Heart left ventricle (tissue), 16 donors: ENCODE results near the gene NWD2. TPM values are rescaled to one million over a fixed set of nuclear protein-coding genes. Genes with fewer than 3 reads are reported as not detected.

Experiments
- ATAC-seq, 4 donors: fragments of 200-7000 bp; cut with Tn5 transposase; one replicate each; pipeline ENCODE4 v1.9.1; 2020 to 2022; ENCODE audit warnings: moderate library complexity in 4 of 4, mild to moderate bottlenecking in 3 of 4, moderate number of reproducible peaks in 1 of 4
- DNase-seq, 5 donors: peaks; one replicate each; pipeline ENCODE4 v3.0.0-alpha.2; 2020
- H3K27ac ChIP-seq, 12 donors: fragments of 200-600 bp; sonication (generic) in 4 of 12; one replicate each; pipeline versions ENCODE4 v1.5.0 to v1.8.0; 2016 to 2022; ENCODE audit warnings: mild to moderate bottlenecking in 2 of 12
- H3K27me3 ChIP-seq, 9 donors: fragments of 200-600 bp; sonication (generic) in 2 of 9; one replicate each; pipeline versions ENCODE4 v1.5.1 to v1.8.0; 2016 to 2022; ENCODE audit warnings: mild to moderate bottlenecking in 3 of 9
- H3K36me3 ChIP-seq, 9 donors: fragments of 200-600 bp; sonication (generic) in 2 of 9; one replicate each; pipeline versions ENCODE4 v1.5.0 to v1.8.0; 2018 to 2022; ENCODE audit warnings: mild to moderate bottlenecking in 2 of 9
- H3K4me1 ChIP-seq, 12 donors: fragments of 200-600 bp; sonication (generic) in 4 of 12; one replicate each; pipeline versions ENCODE4 v1.5.0 to v1.8.0; 2016 to 2022; ENCODE audit warnings: mild to moderate bottlenecking in 3 of 12
- H3K4me3 ChIP-seq, 12 donors: fragments of 200-600 bp; sonication (generic) in 4 of 12; one replicate each; pipeline versions ENCODE4 v1.5.0 to v1.8.0; 2017 to 2022; ENCODE audit warnings: mild to moderate bottlenecking in 9 of 12, moderate library complexity in 4 of 12
- H3K9me3 ChIP-seq, 12 donors: fragments of 200-600 bp; sonication (generic) in 4 of 12; one replicate each; pipeline versions ENCODE4 v1.5.0 to v1.8.0; 2016 to 2022; ENCODE audit warnings: mild to moderate bottlenecking in 1 of 12
- CTCF ChIP-seq, 12 donors: fragments of 200-600 bp; sonication (generic) in 4 of 12; IDR thresholded peaks; one replicate each; pipeline versions ENCODE4 v1.5.0 to v1.8.0; 2018 to 2022; ENCODE audit warnings: antibody characterized with exemption in 12 of 12, mild to moderate bottlenecking in 5 of 12
- POLR2A ChIP-seq, 2 donors: fragments of 450-650 bp; IDR thresholded peaks; one replicate each; pipeline ENCODE4 v1.6.1; 2017; ENCODE audit warnings: antibody characterized with exemption in 2 of 2, mild to moderate bottlenecking in 2 of 2, moderate library complexity in 2 of 2
- WGBS, 4 donors: extraction: QIAGEN DNeasy Blood & Tissue Kit in 2 of 4; methylation state at CpG; one replicate each; pipeline versions ENCODE4 v1.1.5 to v1.1.7; 2013 to 2018; 5-methylcytosine and 5-hydroxymethylcytosine counted together
- intact Hi-C, 10 donors: fragments of 100-400 bp; cut with DNase I; formaldehyde crosslinking; loops; one replicate each; pipeline versions ENCODE4 v1.11.1 to v1.14.2; 2022
- polyA plus RNA-seq, 2 donors: library from polyadenylated mRNA; stranded (reverse); fragments of 200-250 nt; gene quantifications; one replicate each; pipeline ENCODE4 v1.2.3, GENCODE V29; 2013
- total RNA-seq, 9 donors: library from RNA; depleted of rRNA in 2 of 9; stranded (reverse); fragments of >200 nt in 2 of 9; fragmentation: NEBNext Ultra II Directional in 3 of 9; extraction: Animal tissue kit (Norgen Biotek cat#: 25700) in 3 of 9; gene quantifications; one replicate each; pipeline versions ENCODE4 v1.1.0 to v1.2.4, GENCODE V29; 2016 to 2023
- donor health status: ischemic (EF 13 %, LVEDD 7.1; RV severe dilation, severe dysfunction).
- donor health status: healthy with polysubstance abuse.
- donor health status: DM: no; HTN: yes; CAD: no.
- donor health status: DM: no; HTN: no; CAD: no.
- donor health status: ischemic (EF 25% LVEDD 6.9; RV normal size, moderate dysfunction).
- donor health status: ischemic (EF 25% LVEDD 5.7; RV mildly dilated, moderate dysfunction).
- donor health status: healthy.
- donor health status: DM: yes; HTN: yes; CAD: no.
- donor health status: ischemic (EF 35%, LVEDD 5.7; RV mildly dilated, moderate dysfunction).
- donor health status: nonischemic (EF 11% LVEDD 7.7; RV severe dilation, severe dysfunction).
- donor health status: DM: yes; HTN: yes; CAD: no.
- donor health status: PGD.
- donor health status: ischemic (EF 29% LVEDD 5.4; RV normal size, mild dysfunction).
- donor health status: nonischemic (EF 23%, LVEDD 6.1; RV moderate dilation, normal function).

NWD2 gene
- total and polyA plus RNA-seq, 11 donors: under 0.01 to 0.16 (median 0.05) TPM; not detected in 5

- Histone ChIP-seq H3K4me3 (no peak overlapping the region), H3K4me1 (peaks cover 0 to 28% (median 3%) of the 10 kb centered on the region in 12 donors), H3K27me3 (peaks cover 0 to 7% (median 0%) of the 10 kb centered on the region in 9 donors), H3K9me3 (no peaks in the 10 kb centered on the region), H3K27ac (no peak overlapping the region), H3K36me3 (no peaks in the 10 kb centered on the region)
- DNase-seq: no peak
- peak; percentile 66 to 82 (median 74) for TF ChIP-seq CTCF (IDR thresholded peaks at IDR 0.05)
- no peak for TF ChIP-seq POLR2A (IDR thresholded peaks at IDR 0.05)
- 35 to 49% (median 43%) methylated on average over 7 of the region's 7 CpGs for WGBS, 4 donors
- intact Hi-C loops: loop anchor here in 6 of 10 donors (5.0 to 10.0 kb wide), 3 partner anchors 975 to 1038 kb away; no protein-coding TSS in a partner anchor
- ATAC-seq: no peak
Measured at GRCh38 chr4:37389967-37390580, 145.5 kb downstream of the NWD2 start.

- Histone ChIP-seq H3K27ac (peak overlapping the region in 2 of 12 donors; percentile 9 to 58), H3K27me3 (peaks cover 0 to 8% (median 0%) of the 10 kb centered on the region in 9 donors)
- peak in 3 of 4 donors; percentile 51 to 69 (median 66) for ATAC-seq
Measured at GRCh38 chr4:37392521-37393255, 148.1 kb downstream of the NWD2 start.

GRCh38 chr4:37393321-37393720 is 148.8 kb downstream of the NWD2 start:
- Histone ChIP-seq H3K9me3 (no peaks in the 10 kb centered on the region), H3K27ac (no peak overlapping the region), H3K36me3 (no peaks in the 10 kb centered on the region), H3K27me3 (peaks cover 0 to 3% (median 0%) of the 10 kb centered on the region in 9 donors), H3K4me1 (peaks cover 0 to 28% (median 3%) of the 10 kb centered on the region in 12 donors), H3K4me3 (no peak overlapping the region)
- DNase-seq (no peak), ATAC-seq (no peak)
- WGBS, 4 donors: 76 to 82% (median 81%) methylated on average over 3 of the region's 3 CpGs
- intact Hi-C loops: loop anchor here in 3 of 10 donors (5.0 to 10.0 kb wide), 2 partner anchors 1039 to 1041 kb away; no protein-coding TSS in a partner anchor
- TF ChIP-seq CTCF (IDR thresholded peaks at IDR 0.05) (no peak), POLR2A (IDR thresholded peaks at IDR 0.05) (no peak)

More at GRCh38 chr4:37392521-37393255, 148.1 kb downstream of the NWD2 start:
- intact Hi-C loops: loop anchor here in 3 of 10 donors (5.0 to 10.0 kb wide), 2 partner anchors 1038 to 1040 kb away; no protein-coding TSS in a partner anchor
- Histone ChIP-seq H3K36me3 (no peaks in the 10 kb centered on the region), H3K4me3 (no peak overlapping the region), H3K4me1 (peaks cover 0 to 28% (median 3%) of the 10 kb centered on the region in 12 donors), H3K9me3 (no peaks in the 10 kb centered on the region)
- TF ChIP-seq CTCF (IDR thresholded peaks at IDR 0.05) (no peak), POLR2A (IDR thresholded peaks at IDR 0.05) (no peak)
- DNase-seq: peak; percentile 31 to 73 (median 62)
- WGBS, 4 donors: 43 to 48% (median 46%) methylated on average over 9 of the region's 9 CpGs

GRCh38 chr4:37393889-37394288 is 149.3 kb downstream of the NWD2 start:
- H3K4me3 ChIP-seq: no peak overlapping the region
- H3K9me3 ChIP-seq: no peaks in the 10 kb centered on the region
- no peaks in the 10 kb centered on the region for H3K36me3 ChIP-seq
- peaks cover 0 to 28% (median 3%) of the 10 kb centered on the region in 12 donors for H3K4me1 ChIP-seq
- TF ChIP-seq CTCF (IDR thresholded peaks at IDR 0.05) (no peak), POLR2A (IDR thresholded peaks at IDR 0.05) (no peak)
- intact Hi-C loops: loop anchor here in 3 of 10 donors (5.0 to 10.0 kb wide), 2 partner anchors 1039 to 1042 kb away; no protein-coding TSS in a partner anchor
- no peak overlapping the region for H3K27ac ChIP-seq
- ATAC-seq (no peak), DNase-seq (no peak)
- 75 to 87% (median 80%) methylated on average over 3 of the region's 3 CpGs for WGBS, 4 donors
- peaks cover 0 to 3% (median 0%) of the 10 kb centered on the region in 9 donors for H3K27me3 ChIP-seq
